ENCODE results near the gene WFIKKN2.

WFIKKN2 gene

GRCh38 chr17:50834429-50835300, 721 bp upstream of the WFIKKN2 start:
- no peak for DNase-seq (ENCODE audit: low read depth in 2 of 2)

DNA sequence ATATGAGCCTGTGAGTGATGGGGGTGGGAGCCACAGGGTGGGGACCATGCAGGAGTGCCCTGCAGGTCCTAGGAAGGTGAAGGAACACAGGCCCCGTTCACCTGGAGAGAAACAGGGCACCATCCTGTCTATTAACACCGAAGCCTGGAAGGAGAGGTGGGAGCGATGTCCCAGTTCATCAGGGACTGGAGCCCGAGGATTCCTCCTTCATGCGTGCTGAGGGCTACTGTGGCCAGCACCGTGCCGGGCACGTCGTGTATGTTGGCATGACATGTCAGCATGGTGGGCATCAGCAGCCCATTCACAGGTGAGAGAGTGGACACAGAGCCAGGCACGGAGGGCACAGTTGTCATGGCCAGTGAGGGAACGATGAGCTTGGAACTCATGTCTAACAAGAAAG, 1.4 kb downstream of the WFIKKN2 start:
- no peak for DNase-seq (ENCODE audit: low read depth in 2 of 2)

DNA sequence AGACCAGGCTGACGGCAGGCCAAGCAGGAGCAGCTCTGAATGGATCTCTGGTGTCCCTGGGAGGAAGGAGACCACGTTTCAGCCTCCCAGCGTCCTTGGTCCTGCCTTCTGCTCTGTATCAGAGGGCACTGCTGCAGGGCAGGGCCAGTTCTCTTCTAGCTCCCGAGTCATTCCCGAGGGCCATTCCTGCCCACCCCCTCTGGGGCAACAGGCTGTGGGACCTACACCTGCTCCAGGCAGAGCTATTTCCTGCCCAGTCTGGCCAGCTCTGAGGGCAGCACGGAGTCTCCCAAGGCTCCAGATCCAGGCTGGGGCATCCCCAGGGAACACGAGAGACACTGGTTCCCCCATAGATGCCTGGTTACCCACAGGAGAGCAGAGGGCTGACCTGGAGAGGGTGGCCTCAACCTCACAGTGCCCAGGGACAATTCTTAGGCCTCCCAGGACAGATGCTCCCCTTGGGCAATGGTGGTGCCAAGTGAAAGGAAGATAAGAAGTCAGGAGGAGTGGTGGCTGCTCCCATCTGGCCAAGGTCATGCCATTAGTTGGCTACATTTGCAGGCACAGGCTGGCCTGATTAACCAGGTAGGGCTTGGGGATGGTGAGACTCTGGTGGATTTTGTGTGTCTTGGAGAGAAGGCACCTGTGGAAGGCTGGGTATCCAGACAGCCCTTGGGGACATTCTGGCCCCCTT, 2.0 kb downstream of the WFIKKN2 start:
- no peak for DNase-seq (ENCODE audit: low read depth in 2 of 2)

DNA sequence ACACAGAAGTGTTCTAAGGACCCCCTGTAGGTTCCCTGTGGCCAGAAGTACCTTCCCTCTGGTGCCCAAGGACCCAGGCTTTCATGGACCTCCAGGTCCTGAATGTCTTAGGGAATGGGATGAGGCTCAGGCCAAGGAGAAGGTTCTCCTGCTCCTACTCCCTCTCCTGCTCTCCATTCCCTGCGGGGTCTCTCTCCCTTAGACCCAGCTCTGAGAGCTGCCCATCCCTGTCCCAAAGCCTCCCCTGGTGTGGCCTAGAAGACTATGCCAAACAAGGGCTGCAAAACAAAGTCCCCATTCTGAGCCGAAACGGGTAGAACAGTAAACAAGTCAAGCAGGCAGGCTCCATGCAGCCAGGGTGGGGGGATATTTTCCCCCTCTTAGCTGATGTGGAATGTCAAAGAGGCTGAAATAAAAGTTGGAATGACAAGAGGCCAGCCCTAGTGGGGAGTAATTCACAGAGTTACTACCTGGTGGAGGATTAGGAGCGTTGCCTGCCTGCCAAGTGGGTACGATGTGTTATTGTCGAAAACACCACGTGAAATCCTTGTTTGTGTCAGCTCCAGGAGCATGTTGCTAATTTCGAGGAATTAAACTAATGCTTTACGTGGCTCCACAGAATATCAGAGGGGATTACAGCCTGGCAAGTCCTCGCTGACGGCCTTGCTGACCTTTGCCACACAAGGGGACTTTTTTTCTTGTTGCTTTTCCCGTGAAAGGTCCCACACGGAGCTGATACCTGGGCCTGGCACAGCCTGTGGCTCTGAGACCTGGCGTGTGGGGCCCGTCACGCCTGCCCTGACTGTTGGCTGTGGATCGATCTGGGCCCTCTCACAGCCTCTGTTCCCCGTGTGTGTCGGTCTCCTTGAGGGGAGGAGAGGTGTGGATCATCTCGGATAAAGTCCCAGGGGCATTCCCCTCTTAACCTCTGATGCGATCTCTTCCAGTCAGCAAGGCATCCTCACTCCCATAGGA, 2.9 kb downstream of the WFIKKN2 start:
- DNase-seq (ENCODE audit: low read depth in 2 of 2) = no peak

DNA sequence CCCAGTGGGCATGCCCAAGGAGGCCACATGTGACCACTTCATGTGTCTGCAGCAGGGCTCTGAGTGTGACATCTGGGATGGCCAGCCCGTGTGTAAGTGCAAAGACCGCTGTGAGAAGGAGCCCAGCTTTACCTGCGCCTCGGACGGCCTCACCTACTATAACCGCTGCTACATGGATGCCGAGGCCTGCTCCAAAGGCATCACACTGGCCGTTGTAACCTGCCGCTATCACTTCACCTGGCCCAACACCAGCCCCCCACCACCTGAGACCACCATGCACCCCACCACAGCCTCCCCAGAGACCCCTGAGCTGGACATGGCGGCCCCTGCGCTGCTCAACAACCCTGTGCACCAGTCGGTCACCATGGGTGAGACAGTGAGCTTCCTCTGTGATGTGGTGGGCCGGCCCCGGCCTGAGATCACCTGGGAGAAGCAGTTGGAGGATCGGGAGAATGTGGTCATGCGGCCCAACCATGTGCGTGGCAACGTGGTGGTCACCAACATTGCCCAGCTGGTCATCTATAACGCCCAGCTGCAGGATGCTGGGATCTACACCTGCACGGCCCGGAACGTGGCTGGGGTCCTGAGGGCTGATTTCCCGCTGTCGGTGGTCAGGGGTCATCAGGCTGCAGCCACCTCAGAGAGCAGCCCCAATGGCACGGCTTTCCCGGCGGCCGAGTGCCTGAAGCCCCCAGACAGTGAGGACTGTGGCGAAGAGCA, 4.4 kb downstream of the WFIKKN2 start:
- no peak for DNase-seq (ENCODE audit: low read depth in 2 of 2)

DNA sequence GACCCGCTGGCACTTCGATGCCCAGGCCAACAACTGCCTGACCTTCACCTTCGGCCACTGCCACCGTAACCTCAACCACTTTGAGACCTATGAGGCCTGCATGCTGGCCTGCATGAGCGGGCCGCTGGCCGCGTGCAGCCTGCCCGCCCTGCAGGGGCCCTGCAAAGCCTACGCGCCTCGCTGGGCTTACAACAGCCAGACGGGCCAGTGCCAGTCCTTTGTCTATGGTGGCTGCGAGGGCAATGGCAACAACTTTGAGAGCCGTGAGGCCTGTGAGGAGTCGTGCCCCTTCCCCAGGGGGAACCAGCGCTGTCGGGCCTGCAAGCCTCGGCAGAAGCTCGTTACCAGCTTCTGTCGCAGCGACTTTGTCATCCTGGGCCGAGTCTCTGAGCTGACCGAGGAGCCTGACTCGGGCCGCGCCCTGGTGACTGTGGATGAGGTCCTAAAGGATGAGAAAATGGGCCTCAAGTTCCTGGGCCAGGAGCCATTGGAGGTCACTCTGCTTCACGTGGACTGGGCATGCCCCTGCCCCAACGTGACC, 5.0 kb downstream of the WFIKKN2 start:
- no peak for DNase-seq (ENCODE audit: low read depth in 2 of 2)

- no peak for DNase-seq (ENCODE audit: low read depth in 2 of 2)
Measured at GRCh38 chr17:50841277-50841948, 6.0 kb downstream of the WFIKKN2 start.

DNA sequence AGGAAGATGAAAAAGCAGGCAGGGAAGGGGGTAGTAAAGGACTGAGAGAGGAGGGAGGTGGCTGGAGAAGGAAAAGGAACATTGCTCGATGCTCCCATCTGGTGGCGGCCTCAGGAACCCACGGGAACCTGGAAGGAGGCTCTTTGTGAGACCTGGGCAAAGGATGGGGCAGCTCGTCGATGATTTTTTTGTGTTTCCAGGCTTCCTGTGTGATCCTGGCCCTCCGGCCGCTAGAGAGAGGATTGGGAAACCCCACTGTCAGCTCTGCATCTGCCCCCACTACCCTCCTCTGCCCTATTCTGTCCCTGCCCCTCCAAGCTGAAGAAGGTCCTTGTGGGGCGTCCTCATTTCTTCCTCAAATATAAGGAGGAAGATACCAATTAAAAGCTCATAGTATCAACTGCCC, 6.6 kb downstream of the WFIKKN2 start:
- peak in 1 of 2 donors; percentile 14 for DNase-seq (ENCODE audit: low read depth in 2 of 2)

GRCh38 chr17:50842506-50843149, 7.2 kb downstream of the WFIKKN2 start:
- no peak for DNase-seq (ENCODE audit: low read depth in 2 of 2)

GRCh38 chr17:50843150-50843905, 7.9 kb downstream of the WFIKKN2 start:
- DNase-seq (ENCODE audit: low read depth in 2 of 2) = no peak

GRCh38 chr17:50844117-50844700, 8.8 kb downstream of the WFIKKN2 start:
- no peak for DNase-seq (ENCODE audit: low read depth in 2 of 2)

DNA sequence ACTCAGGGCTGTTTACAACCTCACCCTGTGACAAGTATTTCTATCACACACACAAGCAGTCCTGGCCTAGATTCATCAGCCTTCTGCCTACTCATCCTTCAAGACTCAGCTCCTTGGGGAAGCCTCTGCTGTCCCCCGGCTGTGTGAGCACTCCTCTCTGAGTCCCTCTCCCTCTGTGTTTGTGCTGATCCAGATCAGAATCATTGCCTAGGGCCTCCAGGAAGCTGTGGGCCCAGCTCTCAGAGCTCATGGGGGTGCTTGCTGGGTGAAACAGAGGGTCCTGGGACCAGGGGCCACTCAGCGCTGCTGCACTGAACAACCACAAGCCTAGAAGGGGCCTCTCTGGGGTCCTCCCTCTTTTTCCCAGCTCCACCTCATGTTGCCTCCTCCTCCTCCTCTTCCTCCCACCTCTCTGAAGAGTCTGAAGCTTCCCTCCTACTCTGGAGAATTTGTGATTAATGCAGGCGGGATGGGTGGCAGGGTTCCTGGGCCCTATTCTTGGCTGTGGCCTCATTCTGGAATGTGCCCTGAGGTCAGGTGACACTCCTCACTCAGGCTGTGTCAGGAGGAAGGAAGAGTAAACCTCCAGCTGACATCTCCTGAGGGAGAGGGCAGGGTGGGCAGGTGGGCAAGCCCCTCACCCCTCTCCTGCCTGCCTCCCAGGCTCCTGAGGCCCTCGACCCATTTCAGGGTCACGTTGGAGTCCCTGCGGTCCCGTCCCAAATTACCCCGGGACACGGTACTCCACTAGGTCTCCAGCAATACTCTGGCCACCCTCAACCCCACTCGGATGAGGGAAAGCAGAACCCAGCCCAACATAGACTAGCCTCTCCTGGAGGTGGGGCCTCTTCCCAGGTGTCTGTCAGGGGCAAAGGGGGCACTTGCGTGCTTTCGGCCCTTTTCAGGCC, 10.1 kb downstream of the WFIKKN2 start:
- DNase-seq (ENCODE audit: low read depth in 2 of 2) = no peak

DNA sequence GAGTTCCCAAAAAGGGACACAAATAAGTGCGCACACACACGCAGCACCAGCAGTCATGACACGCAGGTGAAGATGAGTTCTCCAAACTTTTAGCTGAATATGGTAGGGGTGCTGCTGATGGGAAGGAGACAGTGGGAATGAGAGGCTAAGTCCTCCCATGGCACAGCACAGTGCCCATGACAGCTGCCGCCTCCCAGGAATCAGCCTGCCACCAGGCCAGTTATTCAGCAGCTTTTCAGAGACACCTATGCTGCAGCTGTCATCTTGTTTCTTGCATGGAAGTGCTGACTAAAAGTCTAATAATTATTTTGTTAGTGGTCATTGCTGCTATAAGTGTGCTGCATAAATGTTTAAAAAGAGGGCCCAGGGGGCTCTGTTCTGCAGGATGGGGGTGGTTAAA, 12.2 kb downstream of the WFIKKN2 start:
- DNase-seq (ENCODE audit: low read depth in 2 of 2) = no peak

DNA sequence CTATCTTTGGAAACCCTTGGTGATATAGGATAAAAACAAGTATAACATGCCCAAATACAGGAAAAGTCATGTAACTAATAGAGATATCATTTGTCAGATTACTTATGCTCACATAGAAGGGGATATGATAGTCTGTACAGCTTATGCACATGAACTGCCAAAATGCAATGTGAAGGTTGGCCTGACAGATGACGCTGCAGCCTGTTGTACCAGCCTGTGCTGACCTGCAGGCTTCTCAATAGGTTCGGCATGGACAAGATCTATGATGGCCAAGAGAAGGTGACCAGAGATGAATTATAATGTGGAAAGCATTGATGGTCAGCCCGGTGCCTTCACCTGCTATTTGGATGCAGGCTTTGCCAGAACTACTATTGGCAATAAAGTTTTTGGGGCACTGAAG, 12.7 kb downstream of the WFIKKN2 start:
- DNase-seq (ENCODE audit: low read depth in 2 of 2) = no peak

DNA sequence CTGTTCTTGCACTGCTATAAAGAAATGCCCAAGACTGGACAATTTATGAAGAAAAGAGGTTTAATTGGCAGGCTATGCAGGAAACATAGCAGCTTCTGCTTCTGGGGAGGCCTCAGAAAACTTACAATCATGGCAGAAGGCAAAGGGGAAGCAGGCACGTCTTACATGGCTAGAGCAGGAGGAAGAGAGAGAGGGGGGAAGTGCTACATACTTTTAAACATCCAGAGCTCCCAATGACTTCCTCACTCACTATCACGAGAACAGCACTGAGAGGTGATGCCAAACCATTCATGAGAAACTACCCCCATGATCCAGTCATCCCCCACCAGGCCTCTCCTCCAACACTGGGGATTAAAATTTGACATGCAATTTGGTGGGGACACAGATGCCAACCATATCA, 13.3 kb downstream of the WFIKKN2 start:
- DNase-seq (ENCODE audit: low read depth in 2 of 2) = no peak

GRCh38 chr17:50850640-50851039, 15.3 kb downstream of the WFIKKN2 start:
- no peak for DNase-seq (ENCODE audit: low read depth in 2 of 2)

- no peak for DNase-seq (ENCODE audit: low read depth in 2 of 2)
Measured at GRCh38 chr17:50853015-50853615, 17.7 kb downstream of the WFIKKN2 start.

Measured in stimulated activated CD8-positive, alpha-beta memory T cell treated with anti-CD3 and anti-CD28 coated beads, Interleukin-15, amount 100 ng/mL, for 48 hours (primary cell).